Activated CD8-positive, alpha-beta memory T cell treated with anti-CD3 and anti-CD28 coated beads, Interleukin-2, amount 50 U/mL, for 1 hour (primary cell): ENCODE measurements around the gene CCDC50.

ENCODE experiments used
- DNase-seq: peaks from one replicate; pipeline ENCODE4 v3.0.0-alpha.2; 2020; ENCODE audit errors: extremely low read depth

Gene CCDC50

GRCh38 chr3:191328962-191329653, at the start of gene CCDC50:
TSS of gene CCDC50 (plus strand) at chr3:191329394. CDS start at chr3:191329675, 281 bp downstream.
- no peak for DNase-seq

- no peak for DNase-seq
These were observed 49.1 kb upstream of the CCDC50 start for GRCh38 chr3:191280111-191280510.

- no peak for DNase-seq
These were observed 48.3 kb upstream of the CCDC50 start for GRCh38 chr3:191280882-191281281.

- no peak for DNase-seq
These were observed 46.7 kb upstream of the CCDC50 start for GRCh38 chr3:191282251-191283185.

GRCh38 chr3:191283400-191283799, 45.8 kb upstream of the CCDC50 start:
- DNase-seq = no peak

- no peak for DNase-seq
These were observed 38.7 kb upstream of the CCDC50 start for GRCh38 chr3:191290311-191291025.

- no peak for DNase-seq
These were observed 36.8 kb upstream of the CCDC50 start for GRCh38 chr3:191292243-191293015.

- DNase-seq = no peak
These were observed 34.9 kb upstream of the CCDC50 start for GRCh38 chr3:191294291-191294690.

GRCh38 chr3:191296041-191296541, 33.1 kb upstream of the CCDC50 start:
- no peak for DNase-seq

DNA sequence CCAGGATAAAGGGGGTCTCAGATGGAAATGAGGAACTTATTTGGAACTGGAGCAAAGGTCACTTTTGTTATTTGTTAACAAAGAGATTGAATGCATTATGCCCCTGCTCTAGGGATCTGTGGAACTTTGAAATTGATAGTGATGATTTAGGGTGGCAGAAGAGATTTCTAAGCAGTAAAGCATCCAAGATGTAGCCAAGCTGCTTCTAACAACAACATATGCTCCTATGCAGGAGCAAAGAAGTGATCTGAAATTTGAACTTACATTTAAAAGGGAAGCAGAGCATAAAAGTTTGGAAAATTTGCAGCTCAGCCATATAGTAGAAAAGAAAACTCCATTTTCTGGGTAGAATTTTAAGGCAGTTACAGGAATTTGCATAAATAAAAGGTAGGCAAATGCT, 30.3 kb upstream of the CCDC50 start:
- DNase-seq = no peak

DNA sequence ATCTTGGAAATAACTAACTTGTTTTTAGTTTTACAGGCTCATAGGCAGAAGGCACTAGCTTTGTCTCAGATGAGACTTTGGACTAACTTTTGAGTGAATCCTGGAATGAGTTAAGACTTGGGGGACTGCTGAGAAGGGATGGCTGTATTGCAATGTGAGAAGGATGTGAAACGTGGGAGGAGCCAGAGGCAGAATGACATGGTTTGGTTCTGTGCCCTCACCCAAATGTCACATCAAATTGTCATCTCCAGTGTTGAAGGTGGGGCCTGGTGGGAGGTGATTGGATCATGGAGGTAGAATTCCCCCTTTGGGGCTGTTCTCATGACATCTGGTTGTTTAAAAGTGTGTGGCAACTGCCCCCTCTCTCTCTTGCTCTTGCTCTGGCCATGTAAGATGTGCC, 28.8 kb upstream of the CCDC50 start:
- DNase-seq = no peak

GRCh38 chr3:191301017-191301416, 28.2 kb upstream of the CCDC50 start:
- DNase-seq = no peak

DNA sequence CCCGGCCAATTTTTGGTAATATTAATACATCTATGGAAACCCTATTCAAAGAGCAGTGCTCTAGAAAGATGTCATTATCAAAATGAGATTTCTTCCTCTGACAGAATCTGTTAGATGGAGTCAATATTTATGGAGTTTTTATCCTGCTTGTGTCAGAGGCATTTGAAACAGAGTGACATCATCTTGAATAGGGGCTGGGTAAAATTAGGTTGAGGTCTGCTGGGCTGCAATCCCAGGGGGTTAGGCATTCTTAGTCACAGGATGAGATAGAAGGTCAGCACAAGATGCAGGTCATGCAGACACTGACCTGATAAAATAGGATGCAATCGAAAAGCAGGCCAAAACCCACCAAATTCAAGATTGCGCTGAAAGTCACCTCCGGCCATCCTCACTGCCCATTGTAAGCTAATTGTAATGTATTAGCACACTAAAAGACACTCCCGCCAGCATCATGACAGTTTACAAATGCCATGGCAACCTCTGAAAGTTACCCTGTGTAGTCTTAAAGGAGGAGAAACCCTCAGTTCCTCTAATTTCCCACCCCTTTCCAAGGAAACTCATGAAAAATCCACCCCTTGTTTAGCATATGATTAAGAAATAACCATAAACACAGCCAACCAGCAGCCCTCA, 27.3 kb upstream of the CCDC50 start:
- no peak for DNase-seq

GRCh38 chr3:191302451-191302850, 26.7 kb upstream of the CCDC50 start:
- DNase-seq = no peak

GRCh38 chr3:191303596-191303995, 25.6 kb upstream of the CCDC50 start:
- no peak for DNase-seq

DNA sequence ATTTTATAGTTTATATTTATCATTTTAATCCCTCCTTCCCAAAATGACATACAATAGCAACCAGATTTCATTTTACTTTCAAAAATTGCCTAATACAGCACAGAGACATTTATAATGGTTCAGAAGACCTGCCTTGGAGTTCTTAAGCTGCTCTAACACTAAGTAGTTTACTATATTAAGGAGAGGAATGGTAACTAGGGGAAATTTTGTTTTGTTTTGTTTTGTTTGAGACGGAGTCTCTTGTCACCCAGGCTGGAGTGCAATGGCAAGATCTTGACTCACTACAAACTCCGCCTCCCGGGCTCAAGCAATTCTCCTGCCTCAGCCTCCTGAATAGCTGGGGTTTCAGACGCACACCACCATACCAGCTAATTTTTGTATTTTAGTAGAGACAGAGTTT, 22.8 kb upstream of the CCDC50 start:
- no peak for DNase-seq

DNA sequence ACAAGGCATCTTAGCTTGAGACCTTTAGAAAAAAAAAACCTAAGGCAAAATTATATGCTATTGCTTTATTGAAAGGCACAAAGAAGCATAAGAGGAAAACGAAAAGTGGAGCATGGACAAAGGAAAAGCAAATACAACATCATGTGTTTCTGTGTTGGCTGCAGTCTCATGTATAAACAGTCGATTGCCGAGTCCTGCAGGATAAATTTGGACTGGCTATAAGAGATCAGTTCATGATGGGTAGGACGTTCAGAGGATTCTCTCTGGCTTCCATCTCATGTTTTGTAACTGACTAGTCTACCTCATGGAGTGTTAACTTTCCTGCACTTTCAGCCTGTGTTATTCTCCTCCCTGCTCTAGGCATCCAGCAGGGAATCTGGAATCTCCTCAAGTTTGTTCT, 21.9 kb upstream of the CCDC50 start:
- DNase-seq = no peak

DNA sequence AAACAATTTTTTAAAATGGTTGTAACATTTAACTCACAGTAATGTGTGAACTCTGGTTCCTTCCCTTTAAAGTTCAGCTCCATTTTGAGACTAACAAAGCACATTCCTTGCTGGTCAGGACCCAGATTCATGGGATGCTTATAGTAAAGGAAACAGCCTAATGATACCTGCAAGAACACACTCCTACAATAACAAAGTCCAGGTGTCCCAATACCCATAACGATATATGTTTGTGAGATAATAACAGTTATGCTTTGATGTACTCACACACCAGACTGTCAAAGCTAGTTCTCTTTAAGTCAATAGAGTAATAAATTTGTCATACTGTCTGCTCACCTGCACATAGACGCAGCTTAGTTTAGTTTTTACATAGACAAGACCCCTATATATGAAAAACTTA, 15.9 kb upstream of the CCDC50 start:
- no peak for DNase-seq

- DNase-seq = no peak
These were observed 15.0 kb upstream of the CCDC50 start for GRCh38 chr3:191314109-191314728.

- DNase-seq = no peak
These were observed 12.2 kb upstream of the CCDC50 start for GRCh38 chr3:191316876-191317603.
